T-helper 2 cell treated with Interferon-gamma antibody and Interleukin-4, amounts not matched to agents 100 ng/mL and 5 ng/mL, for 36 hours (primary cell): Measurements from ENCODE around the gene MICA. TPM values are rescaled to one million over a fixed set of nuclear protein-coding genes. Genes with fewer than 3 reads are reported as not detected.
"Not testable (repeated sequence)": the region's sequence is repeated elsewhere in the genome, so short reads cannot be mapped to it uniquely, and the experiment has no call there.

Experiments used
- intact Hi-C: fragments of 100-400 bp; cut with micrococcal nuclease; formaldehyde crosslinking; loops from one replicate; pipeline ENCODE4 v1.15.1; 2023
- total RNA-seq: library from RNA; stranded (reverse); gene quantifications from 2 replicates; pipeline ENCODE4 v1.2.3, GENCODE V29; 2022

MICA gene
- total RNA-seq, 1 donor from 2014 or later = 11.8 TPM

- intact Hi-C loops = no loop called here
These were observed 49.5 kb downstream of the MICA start for GRCh38 chr6:31452859-31453258.

- intact Hi-C loops = no loop called here
These were observed 49.9 kb downstream of the MICA start for GRCh38 chr6:31453259-31453658.

DNA sequence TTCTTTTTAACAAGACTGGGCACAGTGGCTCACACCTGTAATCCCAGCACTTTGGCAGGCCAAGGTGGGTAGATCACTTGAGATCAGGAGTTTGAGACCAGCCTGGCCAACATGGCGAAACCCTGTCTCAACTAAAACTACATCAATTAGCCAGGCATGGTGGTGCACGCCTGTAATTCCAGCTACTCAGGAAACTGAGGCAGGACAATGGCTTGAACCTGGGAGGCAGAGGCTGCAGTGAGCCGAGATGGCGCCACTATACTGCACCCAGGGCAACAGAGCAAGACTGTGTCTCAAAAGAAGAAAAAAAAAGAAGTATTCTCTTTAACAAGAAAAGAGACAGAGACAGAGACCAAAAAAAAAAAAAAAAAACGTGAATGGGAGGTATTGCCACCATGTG lies 56.5 kb downstream of the MICA start:
- intact Hi-C loops = not testable (repeated sequence)

- intact Hi-C loops = no loop called here
These were observed 57.1 kb downstream of the MICA start for GRCh38 chr6:31460361-31461025.

DNA sequence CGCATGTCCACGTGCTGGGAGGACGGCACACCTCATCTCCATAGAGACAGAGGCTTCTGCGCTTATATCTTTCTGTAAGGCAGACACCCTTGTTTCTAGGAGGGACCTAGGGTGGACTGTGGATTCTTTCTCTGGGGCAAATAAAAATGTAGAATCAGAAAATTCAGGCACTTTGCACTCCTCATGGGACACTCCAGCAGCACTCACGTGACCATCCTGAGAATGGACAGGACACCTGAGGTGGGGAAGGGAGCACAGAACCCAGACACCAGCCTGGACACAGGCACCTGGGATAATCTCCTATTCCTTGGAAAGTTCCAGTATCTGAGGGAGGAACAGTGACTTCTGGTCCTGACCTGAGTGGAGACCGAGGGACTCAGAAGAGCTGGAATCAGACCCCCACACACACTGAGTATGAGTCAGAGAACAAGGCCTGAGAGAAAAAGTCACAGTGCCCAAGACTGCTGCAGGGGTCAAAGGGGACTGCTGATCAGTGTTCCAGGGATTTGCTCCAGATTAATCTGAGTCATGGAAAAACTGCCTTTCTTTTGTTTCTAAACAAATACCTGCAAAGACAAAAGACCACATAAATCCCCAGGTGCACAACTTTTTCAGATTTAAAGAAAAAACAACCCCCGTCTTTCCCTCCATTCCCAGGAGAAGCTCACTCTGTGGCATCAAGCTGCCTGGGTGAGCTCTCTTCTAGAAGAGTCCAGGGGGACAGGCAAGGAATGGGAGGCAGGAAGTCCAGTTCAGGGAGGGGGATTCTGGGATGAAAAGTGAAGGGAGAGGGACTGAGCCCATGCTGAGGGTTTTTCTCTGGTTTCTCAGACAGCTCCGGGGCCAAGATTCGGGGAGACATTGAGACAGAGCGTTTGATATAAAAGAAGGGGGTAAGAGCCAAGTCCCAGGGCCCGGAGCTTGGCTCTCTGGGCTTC lies 58.9 kb downstream of the MICA start:
- intact Hi-C loops = no loop called here

DNA sequence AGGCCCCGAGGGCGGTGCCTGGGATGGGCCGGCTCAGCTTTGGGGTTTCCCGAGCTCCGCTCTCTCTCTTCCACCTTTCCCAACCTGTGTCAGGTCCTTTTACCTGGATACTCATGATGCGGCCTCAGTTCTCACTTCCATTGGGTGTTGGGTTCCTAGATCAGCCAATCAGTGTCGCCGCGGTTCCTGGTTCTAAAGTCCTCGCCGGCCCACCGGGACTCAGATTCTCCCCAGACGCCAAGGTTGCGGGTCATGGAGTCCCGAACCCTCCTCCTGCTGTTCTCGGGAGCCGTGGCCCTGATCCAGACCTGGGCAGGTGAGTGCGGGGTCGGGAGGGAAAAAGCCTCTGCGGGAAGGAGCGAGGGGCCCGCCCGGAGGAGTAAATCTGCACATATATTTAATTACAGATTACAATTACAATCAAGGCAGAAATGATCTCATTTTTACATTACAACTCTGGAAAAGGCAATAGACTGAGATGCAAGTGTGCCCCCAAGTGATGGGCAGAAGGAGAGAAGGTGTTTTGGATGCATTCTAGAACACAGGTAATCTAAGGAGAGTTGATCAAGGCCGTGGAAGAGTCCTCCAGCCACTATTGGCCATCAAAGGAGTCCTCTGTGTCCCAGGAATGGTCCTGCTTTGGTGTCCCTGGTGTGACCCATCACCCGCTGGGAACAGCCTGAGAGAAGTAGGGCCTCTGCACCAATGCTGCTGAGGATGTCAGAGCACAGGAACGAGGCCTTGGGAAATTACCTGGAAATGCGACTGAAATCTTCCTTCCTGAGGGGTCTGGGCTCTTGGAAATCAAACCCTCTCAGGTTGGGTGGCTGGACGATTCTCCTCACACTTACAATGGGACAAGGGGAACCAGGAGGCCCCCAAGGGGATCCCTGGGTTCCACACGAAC lies 59.8 kb downstream of the MICA start:
- intact Hi-C loops = no loop called here

GRCh38 chr6:31464252-31465184 lies 61.1 kb downstream of the MICA start:
- intact Hi-C loops = no loop called here

Other genes starting within 250 kb of the MICA start
- 37.1 and 39.2 TPM in 2 replicates for gene CCHCR1, start 245.8 kb upstream of the MICA start, total RNA-seq
- gene TCF19, start 245.0 kb upstream of the MICA start, total RNA-seq = 77.2 and 79.0 TPM in 2 replicates
- not detected in 2 replicates for gene POU5F1, start 232.9 kb upstream of the MICA start, total RNA-seq
- gene HLA-C, start 131.5 kb upstream of the MICA start, total RNA-seq = 1,191 and 1,208 TPM in 2 replicates
- gene HLA-B, start 46.4 kb upstream of the MICA start, total RNA-seq = 4,049 and 4,078 TPM in 2 replicates
- gene MICB, start 94.5 kb downstream of the MICA start, total RNA-seq = 51.2 and 54.9 TPM in 2 replicates
- gene MCCD1, start 125.4 kb downstream of the MICA start, total RNA-seq = not detected in 2 replicates
- gene DDX39B, start 138.4 kb downstream of the MICA start, total RNA-seq = 431 and 439 TPM in 2 replicates
- 1.3 and 1.7 TPM in 2 replicates for gene ATP6V1G2, start 143.0 kb downstream of the MICA start, total RNA-seq
- 14.3 and 16.3 TPM in 2 replicates for gene NFKBIL1, start 144.0 kb downstream of the MICA start, total RNA-seq
- gene LTA, start 168.7 kb downstream of the MICA start, total RNA-seq = 29.4 and 30.0 TPM in 2 replicates
- gene TNF, start 172.0 kb downstream of the MICA start, total RNA-seq = 45.3 and 45.8 TPM in 2 replicates
- 767 and 782 TPM in 2 replicates for gene LTB, start 178.8 kb downstream of the MICA start, total RNA-seq
- 29.8 and 33.1 TPM in 2 replicates for gene LST1, start 182.7 kb downstream of the MICA start, total RNA-seq
- gene NCR3, start 189.4 kb downstream of the MICA start, total RNA-seq = 72.4 and 75.5 TPM in 2 replicates
- 67.9 and 70.2 TPM in 2 replicates for gene AIF1, start 211.6 kb downstream of the MICA start, total RNA-seq
- 236 and 240 TPM in 2 replicates for gene PRRC2A, start 217.1 kb downstream of the MICA start, total RNA-seq
- 266 and 270 TPM in 2 replicates for gene BAG6, start 249.1 kb downstream of the MICA start, total RNA-seq